AG04449 (cell line): Measurements from ENCODE around the gene PARG.
"Not testable (repeated sequence)": the region's sequence is repeated elsewhere in the genome, so short reads cannot be mapped to it uniquely, and the experiment has no call there.

Experiments
- CTCF ChIA-PET: fragments of 350-600 bp; formaldehyde crosslinking; extraction: SDS; loops from one replicate; lab custom pipeline; 2021; ENCODE audit warnings: antibody characterized with exemption; lab: Yijun Ruan, JAX
- POLR2A ChIA-PET: fragments of 400-600, 350-600 bp; formaldehyde crosslinking; extraction: SDS; loops from one replicate; lab custom pipeline; 2020; ENCODE audit warnings: antibody characterized with exemption, inconsistent platforms; lab: Yijun Ruan, JAX
- DNase-seq: peaks from one replicate; pipeline ENCODE4 v3.0.0-alpha.2; 2010; ENCODE audit warnings: low read depth, low spot score
- H3K4me3 ChIP-seq: 2 replicates; pipeline ENCODE4 v1.5.1; 2011; ENCODE audit warnings: low read depth, mild to moderate bottlenecking, control low read depth, low read length
- CTCF ChIP-seq: IDR thresholded peaks from one replicate; pipeline ENCODE4 v1.5.1; 2011; ENCODE audit warnings: mild to moderate bottlenecking, moderate library complexity, low read length, control low read depth, inconsistent platforms; ENCODE audit not compliant: insufficient read depth; ENCODE audit errors: missing control alignments

The PARG gene

GRCh38 chr10:49783645-49784044 is 158.2 kb downstream of the PARG start:
- DNase-seq = no peak
- ChIA-PET POLR2A (no interaction called here), CTCF (no interaction called here)
- no peak for TF ChIP-seq CTCF
- no peak overlapping the region for H3K4me3 ChIP-seq

GRCh38 chr10:49781247-49781646 is 160.6 kb downstream of the PARG start:
- CTCF ChIA-PET = no interaction called here
- no peak for TF ChIP-seq CTCF
- no peak for DNase-seq
- H3K4me3 ChIP-seq = no peak overlapping the region
- POLR2A ChIA-PET = no interaction called here

- ChIA-PET POLR2A (no interaction called here), CTCF (no interaction called here)
- H3K4me3 ChIP-seq = no peak overlapping the region
- TF ChIP-seq CTCF = no peak
- no peak for DNase-seq
Measured at GRCh38 chr10:49778197-49778596, 163.6 kb downstream of the PARG start.

- no peak for DNase-seq
- no peak overlapping the region for H3K4me3 ChIP-seq
- ChIA-PET CTCF (no interaction called here), POLR2A (no interaction called here)
- no peak for TF ChIP-seq CTCF
Measured at GRCh38 chr10:49776851-49777250, 165.0 kb downstream of the PARG start.

- H3K4me3 ChIP-seq = no peak overlapping the region
- DNase-seq = no peak
- no peak for TF ChIP-seq CTCF
- ChIA-PET POLR2A (no interaction called here), CTCF (no interaction called here)
Measured at GRCh38 chr10:49775014-49775413, 166.8 kb downstream of the PARG start.

- H3K4me3 ChIP-seq, DNase-seq, CTCF ChIA-PET, POLR2A ChIA-PET: not testable (repeated sequence)
Measured at GRCh38 chr10:49772944-49773343, 168.9 kb downstream of the PARG start.

GRCh38 chr10:49771046-49771445 is 170.8 kb downstream of the PARG start:
- POLR2A ChIA-PET, DNase-seq, H3K4me3 ChIP-seq, CTCF ChIA-PET: not testable (repeated sequence)
